22Rv1 (cell line): Measurements from ENCODE around the gene SYTL2.

ENCODE experiments used
- ZFX ChIP-seq: fragments of 450-650 bp; IDR thresholded peaks from 2 replicates; pipeline ENCODE4 v1.6.1; 2017; ENCODE audit warnings: antibody characterized with exemption, borderline replicate concordance
- TF ChIP-seq, protein P1 (sequence below): fragments of 450-650 bp; IDR thresholded peaks from 2 replicates; pipeline ENCODE4 v1.5.1; 2017; ENCODE audit warnings: mild to moderate bottlenecking

DNA sequence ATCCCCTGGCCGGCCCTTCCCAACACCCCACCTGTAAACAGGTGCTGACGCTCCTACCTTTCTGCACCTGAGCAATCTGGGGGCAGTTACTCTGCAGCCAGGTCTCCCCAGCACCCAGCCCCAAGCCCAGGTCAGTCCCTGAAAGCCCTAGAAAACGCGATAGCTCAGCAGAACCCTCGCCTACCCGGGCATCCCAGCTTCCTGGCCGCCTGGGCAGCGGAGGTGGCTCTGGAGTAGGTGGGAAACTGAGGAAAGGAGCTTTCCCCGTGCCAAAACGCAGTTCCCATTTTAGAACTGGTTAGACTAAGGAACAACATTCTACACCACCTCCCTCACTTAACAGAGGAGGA is 445 bp downstream of the SYTL2 start:
- TF ChIP-seq, protein P1, sequence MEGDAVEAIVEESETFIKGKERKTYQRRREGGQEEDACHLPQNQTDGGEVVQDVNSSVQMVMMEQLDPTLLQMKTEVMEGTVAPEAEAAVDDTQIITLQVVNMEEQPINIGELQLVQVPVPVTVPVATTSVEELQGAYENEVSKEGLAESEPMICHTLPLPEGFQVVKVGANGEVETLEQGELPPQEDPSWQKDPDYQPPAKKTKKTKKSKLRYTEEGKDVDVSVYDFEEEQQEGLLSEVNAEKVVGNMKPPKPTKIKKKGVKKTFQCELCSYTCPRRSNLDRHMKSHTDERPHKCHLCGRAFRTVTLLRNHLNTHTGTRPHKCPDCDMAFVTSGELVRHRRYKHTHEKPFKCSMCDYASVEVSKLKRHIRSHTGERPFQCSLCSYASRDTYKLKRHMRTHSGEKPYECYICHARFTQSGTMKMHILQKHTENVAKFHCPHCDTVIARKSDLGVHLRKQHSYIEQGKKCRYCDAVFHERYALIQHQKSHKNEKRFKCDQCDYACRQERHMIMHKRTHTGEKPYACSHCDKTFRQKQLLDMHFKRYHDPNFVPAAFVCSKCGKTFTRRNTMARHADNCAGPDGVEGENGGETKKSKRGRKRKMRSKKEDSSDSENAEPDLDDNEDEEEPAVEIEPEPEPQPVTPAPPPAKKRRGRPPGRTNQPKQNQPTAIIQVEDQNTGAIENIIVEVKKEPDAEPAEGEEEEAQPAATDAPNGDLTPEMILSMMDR, result no peak
- no peak for TF ChIP-seq ZFX
